H1 (cell line): Measurements from ENCODE around the gene CHRM4. TPM values are rescaled to one million over a fixed set of nuclear protein-coding genes. Genes with fewer than 3 reads are reported as not detected.

ENCODE experiments used
- CTCF ChIA-PET: fragments of 300-600 bp; sonication (Branson Sonifier 250); formaldehyde crosslinking; loops from one replicate; lab custom pipeline; 2021; ENCODE audit not compliant: partially characterized antibody; lab: Charles Lee
- POLR2A ChIA-PET: fragments of 300-600 bp; sonication (Branson Sonifier 250); formaldehyde crosslinking; loops from one replicate; lab custom pipeline; 2021; ENCODE audit warnings: inconsistent platforms; ENCODE audit not compliant: partially characterized antibody; lab: Charles Lee
- DNase-seq, 2 experiments: peaks; one replicate each; pipeline versions ENCODE4 v3.0.0 to v3.0.0-alpha.2; 2010 to 2022; ENCODE audit warnings: low spot score in 2 of 2, low read depth in 1 of 2, mixed read lengths in 1 of 2
- FAIRE-seq: peaks from 2 replicates; lab custom pipeline; 2011; peaks lifted over from hg19 to GRCh38; lab: Jason Lieb, UNC
- H2AFZ ChIP-seq: 2 replicates; pipeline ENCODE4 v1.8.1; 2012; ENCODE audit warnings: low read length, inconsistent platforms
- H2AK5ac ChIP-seq: 2 replicates; pipeline ENCODE4 v1.6.1; 2013; ENCODE audit warnings: low read depth, low read length
- H2BK120ac ChIP-seq: replicated peaks from 2 replicates; pipeline ENCODE3; 2013; ENCODE audit warnings: low read depth, low read length, inconsistent platforms
- H2BK12ac ChIP-seq: 2 replicates; pipeline ENCODE4 v1.6.1; 2013; ENCODE audit warnings: low read depth, low read length
- H2BK15ac ChIP-seq: 2 replicates; pipeline ENCODE4 v1.6.1; 2013; ENCODE audit warnings: low read length
- H2BK20ac ChIP-seq: 2 replicates; pipeline ENCODE4 v1.6.1; 2013; ENCODE audit warnings: low read length
- H2BK5ac ChIP-seq: 2 replicates; pipeline ENCODE4 v1.6.1; 2013; ENCODE audit warnings: low read depth, low read length
- H3K14ac ChIP-seq: 2 replicates; pipeline ENCODE4 v1.6.1; 2013; ENCODE audit warnings: inconsistent platforms; ENCODE audit not compliant: insufficient read length
- H3K18ac ChIP-seq: 2 replicates; pipeline ENCODE4 v1.6.1; 2013; ENCODE audit warnings: low read length; ENCODE audit errors: extremely low read depth
- H3K23ac ChIP-seq: 2 replicates; pipeline ENCODE4 v1.6.1; 2013; ENCODE audit warnings: inconsistent platforms; ENCODE audit not compliant: insufficient read length
- H3K23me2 ChIP-seq: 2 replicates; pipeline ENCODE4 v1.6.1; 2013; ENCODE audit warnings: low read depth, low read length
- H3K27ac ChIP-seq: 2 replicates; pipeline ENCODE4 v1.6.1; 2011; ENCODE audit warnings: low read depth, low read length, inconsistent platforms
- H3K27me3 ChIP-seq, 4 experiments: replicated peaks in 1 of 4; 1 replicate in 1 of 4; 2 replicates in 3 of 4; pipeline versions ENCODE4 v1.6.1 to v1.8.1; 2011 to 2013; ENCODE audit warnings: low read length in 3 of 4, mild to moderate bottlenecking in 3 of 4, inconsistent platforms in 2 of 4, mixed read lengths in 2 of 4, moderate library complexity in 1 of 4; ENCODE audit not compliant: control insufficient read depth in 3 of 4, insufficient read depth in 3 of 4; ENCODE audit errors: extremely low read depth in 1 of 4
- H3K36me3 ChIP-seq, 4 experiments: 2 replicates each; pipeline versions ENCODE4 v1.6.1 to v1.8.1; 2011 to 2013; ENCODE audit warnings: mild to moderate bottlenecking in 4 of 4, low read length in 3 of 4, moderate library complexity in 2 of 4, control low read depth in 1 of 4, inconsistent platforms in 1 of 4; ENCODE audit not compliant: insufficient read depth in 4 of 4, control insufficient read depth in 2 of 4
- H3K4ac ChIP-seq: replicated peaks from 2 replicates; pipeline ENCODE3; 2013; ENCODE audit warnings: low read length, low read depth, mixed read lengths, inconsistent platforms; ENCODE audit not compliant: insufficient read length
- H3K4me1 ChIP-seq, 4 experiments: replicated peaks in 1 of 4; 1 replicate in 1 of 4; 2 replicates in 3 of 4; pipeline versions ENCODE4 v1.6.1 to v1.8.1; 2011 to 2013; ENCODE audit warnings: low read length in 3 of 4, inconsistent platforms in 2 of 4, mixed read lengths in 1 of 4; ENCODE audit not compliant: insufficient read depth in 4 of 4, control insufficient read depth in 3 of 4
- H3K4me2 ChIP-seq, 2 experiments: 2 replicates each; pipeline versions ENCODE4 v1.6.1 to v1.8.1; 2011 to 2013; ENCODE audit warnings: low read depth in 2 of 2, low read length in 2 of 2, control low read depth in 1 of 2, inconsistent platforms in 1 of 2, mild to moderate bottlenecking in 1 of 2; ENCODE audit not compliant: insufficient read depth in 1 of 2
- H3K4me3 ChIP-seq, 4 experiments: fragments of 200-600, 300-600 bp in 1 of 4; sonication (generic), shearing (Covaris generic), sonication (Bioruptor Twin) in 1 of 4; 2 replicates each; pipeline versions ENCODE4 v1.5.1 to v1.8.1; 2011 to 2016; ENCODE audit warnings: low read length in 4 of 4, low read depth in 3 of 4, control low read depth in 2 of 4, inconsistent platforms in 2 of 4, mild to moderate bottlenecking in 2 of 4, mixed read lengths in 1 of 4, moderate library complexity in 1 of 4; ENCODE audit not compliant: insufficient read depth in 2 of 4; ENCODE audit errors: extremely low read depth in 1 of 4
- H3K56ac ChIP-seq: replicated peaks from 2 replicates; pipeline ENCODE3; 2013; ENCODE audit warnings: low read depth, mild to moderate bottlenecking, mixed read lengths, low read length, inconsistent platforms; ENCODE audit not compliant: insufficient read length
- H3K79me1 ChIP-seq: 2 replicates; pipeline ENCODE4 v1.6.1; 2013; ENCODE audit warnings: low read depth, low read length, control low read depth
- H3K79me2 ChIP-seq, 2 experiments: 2 replicates each; pipeline versions ENCODE4 v1.6.1 to v1.8.1; 2012 to 2013; ENCODE audit warnings: low read length in 2 of 2, mild to moderate bottlenecking in 2 of 2, inconsistent platforms in 1 of 2; ENCODE audit not compliant: insufficient read depth in 2 of 2, control insufficient read depth in 1 of 2
- H3K9ac ChIP-seq, 4 experiments: replicated peaks in 1 of 4; 1 replicate in 1 of 4; 2 replicates in 3 of 4; pipeline versions ENCODE4 v1.6.1 to v1.8.1; 2011 to 2013; ENCODE audit warnings: low read depth in 3 of 4, low read length in 3 of 4, control low read depth in 2 of 4, mild to moderate bottlenecking in 2 of 4, moderate library complexity in 2 of 4, inconsistent platforms in 1 of 4; ENCODE audit errors: extremely low read depth in 1 of 4
- H3K9me3 ChIP-seq, 2 experiments: 2 replicates each; pipeline versions ENCODE4 v1.6.1 to v1.8.1; 2012 to 2013; ENCODE audit warnings: mild to moderate bottlenecking in 2 of 2, moderate library complexity in 2 of 2, control low read depth in 1 of 2, inconsistent platforms in 1 of 2, low read depth in 1 of 2, low read length in 1 of 2, mixed read lengths in 1 of 2; ENCODE audit not compliant: insufficient read depth in 2 of 2
- H4K20me1 ChIP-seq, 2 experiments: replicated peaks in 1 of 2; 2 replicates each; pipeline versions ENCODE3 to v1.8.1; 2011 to 2013; ENCODE audit warnings: inconsistent platforms in 2 of 2, low read length in 2 of 2, mild to moderate bottlenecking in 1 of 2; ENCODE audit not compliant: insufficient read depth in 2 of 2, control insufficient read depth in 1 of 2
- H4K5ac ChIP-seq: 2 replicates; pipeline ENCODE4 v1.6.1; 2013; ENCODE audit warnings: low read length, low read depth, mixed read lengths, inconsistent platforms; ENCODE audit not compliant: insufficient read length
- H4K8ac ChIP-seq: 2 replicates; pipeline ENCODE4 v1.8.0; 2013; ENCODE audit warnings: mild to moderate bottlenecking, moderate library complexity, low read length, inconsistent platforms; ENCODE audit not compliant: insufficient read depth; ENCODE audit errors: extremely low read depth
- H4K91ac ChIP-seq: replicated peaks from 2 replicates; pipeline ENCODE3; 2013; ENCODE audit warnings: low read length, mixed read lengths, inconsistent platforms; ENCODE audit not compliant: insufficient read length
- ASH2L ChIP-seq: fragments of 200-600, 300-600 bp; sonication (generic); IDR thresholded peaks from one replicate; pipeline ENCODE4 v1.7.1; 2017; ENCODE audit warnings: low read length
- CBX5 ChIP-seq: fragments of 300-800, 300-1000 bp; sonication (generic); IDR thresholded peaks from 2 replicates; pipeline ENCODE4 v1.7.1; 2016; ENCODE audit warnings: antibody characterized with exemption, low read length, low read depth
- KDM5A ChIP-seq: fragments of 200-600 bp; IDR thresholded peaks from 2 replicates; pipeline ENCODE4 v1.7.1; 2012; ENCODE audit warnings: mild to moderate bottlenecking, low read length, inconsistent platforms, mixed read lengths
- MAFK ChIP-seq: IDR thresholded peaks from 2 replicates; pipeline ENCODE4 v1.6.1; 2012; ENCODE audit warnings: low read depth, mild to moderate bottlenecking, improper control_type of control experiment, low read length
- RAD21 ChIP-seq, 2 experiments: IDR thresholded peaks in 1 of 2; conservative IDR thresholded peaks in 1 of 2; 2 replicates each; pipeline ENCODE4 v1.6.1; 2011; ENCODE audit warnings: low read depth in 2 of 2, low read length in 2 of 2, improper control_type of control experiment in 1 of 2, inconsistent platforms in 1 of 2, mild to moderate bottlenecking in 1 of 2, moderate library complexity in 1 of 2
- RXRA ChIP-seq: IDR thresholded peaks from 2 replicates; pipeline ENCODE4 v1.6.1; 2011; ENCODE audit warnings: low read depth, mild to moderate bottlenecking, low read length, moderate library complexity; ENCODE audit not compliant: insufficient read depth
- SUZ12 ChIP-seq: fragments of 200-600 bp; sonication (generic); IDR thresholded peaks from 2 replicates; pipeline ENCODE4 v1.6.1; 2012; ENCODE audit warnings: mild to moderate bottlenecking, inconsistent platforms, low read length, moderate library complexity, mixed read lengths
- YY1 ChIP-seq: IDR thresholded peaks from 2 replicates; pipeline ENCODE4 v1.6.1; 2011; ENCODE audit warnings: low read depth, mild to moderate bottlenecking, low read length
- WGBS, 2 experiments: shearing (Covaris generic) in 1 of 2; methylation state at CpG; one replicate each; pipeline versions ENCODE4 v1.1.6 to v1.1.7; 2013 to 2015; ENCODE audit warnings: low lambda C conversion rate in 2 of 2, mixed read lengths in 2 of 2, inconsistent platforms in 1 of 2, low coverage in 1 of 2, missing lambda C conversion rate in 1 of 2; ENCODE audit not compliant: insufficient replicate concordance in 2 of 2, insufficient coverage in 1 of 2, insufficient read length in 1 of 2; ENCODE audit errors: extremely low coverage in 1 of 2, missing lambda C conversion rate in 1 of 2; 5-methylcytosine and 5-hydroxymethylcytosine counted together
- polyA plus RNA-seq, 7 experiments: library from polyadenylated mRNA; depleted of rRNA in 3 of 7; stranded (reverse) in 5 of 7; unstranded in 2 of 7; fragments of >200 nt in 5 of 7; fragments of 200-250 nt in 2 of 7; gene quantifications; 1 replicate in 5 of 7; 2 replicates in 1 of 7; 4 replicates in 1 of 7; pipeline versions ENCODE4 v1.2.1 to v1.2.3, GENCODE V29; 2011 to 2013; ENCODE audit warnings: missing spikeins in 2 of 7, mixed read lengths in 2 of 7
- total RNA-seq: library from RNA; stranded (reverse); fragmentation: NEBNext Ultra II Directional; extraction: Animal tissue kit (Norgen Biotek cat#: 25700); gene quantifications from 2 replicates; pipeline ENCODE4 v1.2.1, GENCODE V29; 2021
- TF ChIP-seq, protein P1 (sequence below), 3 experiments: IDR thresholded peaks; 1 replicate in 2 of 3; 2 replicates in 1 of 3; pipeline versions ENCODE4 v1.5.1 to v1.6.1; 2011; ENCODE audit warnings: low read length in 3 of 3, mild to moderate bottlenecking in 3 of 3, inconsistent platforms in 2 of 3, low read depth in 1 of 3, moderate library complexity in 1 of 3; ENCODE audit not compliant: insufficient read depth in 1 of 3; ENCODE audit errors: control extremely low read depth in 1 of 3

The CHRM4 gene
- total and polyA plus RNA-seq, 2 of the 8 experiments (the other 6 are each of a cell fraction or from before 2014, with no cell fraction given) = 1.1 to 1.3 TPM

DNA sequence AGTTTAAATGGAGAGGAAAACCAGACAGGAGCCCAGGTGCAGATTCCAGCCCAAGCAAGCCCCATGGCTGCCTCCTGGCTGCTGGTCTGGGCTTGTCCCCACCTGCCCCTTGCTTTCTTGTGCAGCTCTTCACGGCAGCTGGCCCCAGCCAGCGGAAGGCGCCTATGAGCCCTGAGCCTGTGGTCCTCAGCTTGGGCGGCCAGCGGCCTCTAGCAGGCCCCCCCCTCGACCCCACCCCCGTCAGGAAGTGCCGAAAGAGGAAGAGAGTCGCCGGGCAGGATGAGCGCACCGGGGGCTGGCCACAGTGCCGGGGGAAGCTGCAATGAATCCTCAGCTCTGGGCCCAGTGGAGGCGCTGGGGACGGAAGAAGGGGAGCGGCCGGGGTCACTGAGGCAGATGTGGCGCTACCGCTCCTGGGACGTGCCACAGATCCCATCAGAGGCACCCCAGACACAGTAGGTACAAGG, 46.4 kb downstream of the CHRM4 start:
- peak overlapping the region in 1 of 2 experiments; percentile 10; a peak in 1 of 4 replicates for H3K4me2 ChIP-seq
- POLR2A ChIA-PET = interaction anchor here (1.1 to 3.0 kb wide), 10 partner anchors 9 to 108 kb away, joined by 3 to 10 read pairs (median 4); partner anchors contain the start of gene MDK
- TF ChIP-seq MAFK = no peak
- TF ChIP-seq RAD21 (IDR thresholded peaks at IDR 0.05 in 1 of 2, conservative IDR thresholded peaks at IDR 0.05 in 1 of 2; ENCODE audit: low read depth in 2 of 2, low read length in 2 of 2) = peak; percentile 12 to 37; a peak in 2 of 4 replicates
- peak; percentile 31; the same call in 1 of the 2 replicates for TF ChIP-seq YY1
- TF ChIP-seq RXRA = no peak
- TF ChIP-seq, protein P1, sequence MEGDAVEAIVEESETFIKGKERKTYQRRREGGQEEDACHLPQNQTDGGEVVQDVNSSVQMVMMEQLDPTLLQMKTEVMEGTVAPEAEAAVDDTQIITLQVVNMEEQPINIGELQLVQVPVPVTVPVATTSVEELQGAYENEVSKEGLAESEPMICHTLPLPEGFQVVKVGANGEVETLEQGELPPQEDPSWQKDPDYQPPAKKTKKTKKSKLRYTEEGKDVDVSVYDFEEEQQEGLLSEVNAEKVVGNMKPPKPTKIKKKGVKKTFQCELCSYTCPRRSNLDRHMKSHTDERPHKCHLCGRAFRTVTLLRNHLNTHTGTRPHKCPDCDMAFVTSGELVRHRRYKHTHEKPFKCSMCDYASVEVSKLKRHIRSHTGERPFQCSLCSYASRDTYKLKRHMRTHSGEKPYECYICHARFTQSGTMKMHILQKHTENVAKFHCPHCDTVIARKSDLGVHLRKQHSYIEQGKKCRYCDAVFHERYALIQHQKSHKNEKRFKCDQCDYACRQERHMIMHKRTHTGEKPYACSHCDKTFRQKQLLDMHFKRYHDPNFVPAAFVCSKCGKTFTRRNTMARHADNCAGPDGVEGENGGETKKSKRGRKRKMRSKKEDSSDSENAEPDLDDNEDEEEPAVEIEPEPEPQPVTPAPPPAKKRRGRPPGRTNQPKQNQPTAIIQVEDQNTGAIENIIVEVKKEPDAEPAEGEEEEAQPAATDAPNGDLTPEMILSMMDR (IDR thresholded peaks at IDR 0.05; ENCODE audit: control extremely low read depth in 1 of 3, insufficient read depth in 1 of 3, low read depth in 1 of 3, low read length in 3 of 3) = peak; percentile 19 to 39 (median 35)
- TF ChIP-seq KDM5A = no peak
- no peak for TF ChIP-seq SUZ12
- TF ChIP-seq CBX5 = no peak
- TF ChIP-seq ASH2L = no peak

More for the DNA sequence above, 46.4 kb downstream of the CHRM4 start:
- peaks cover 0 to 25% of the 10 kb centered on the region in 2 experiments; a peak in 2 of 4 replicates for H3K79me2 ChIP-seq
- H2BK5ac ChIP-seq = peak overlapping the region; percentile 49; the same call in 1 of the 2 replicates
- CTCF ChIA-PET = interaction anchor here (0.6 to 44.5 kb wide), 13 partner anchors 3 to 211 kb away, joined by 3 to 1004 read pairs (median 7); partner anchors contain the start of genes CREB3L1, DGKZ and MDK
- H3K9ac ChIP-seq = no peak overlapping the region
- peak overlapping the region; percentile 56; the same call in 1 of the 2 replicates for H2AK5ac ChIP-seq
- H3K56ac ChIP-seq = no peak overlapping the region
- peak overlapping the region; percentile 96 for H4K91ac ChIP-seq
- H4K20me1 ChIP-seq = peaks cover 9 to 16% of the 10 kb centered on the region in 2 experiments
- H4K5ac ChIP-seq = no peak overlapping the region
- peaks cover 31 to 54% (median 41%) of the 10 kb centered on the region in 4 experiments for H3K4me1 ChIP-seq
- peaks cover 10% of the 10 kb centered on the region for H3K79me1 ChIP-seq
- no peak overlapping the region for H3K23ac ChIP-seq
- H3K14ac ChIP-seq = no peak overlapping the region
- peak overlapping the region; percentile 26 for H3K18ac ChIP-seq
- peak overlapping the region; percentile 99; the same call in 1 of the 2 replicates for H2BK12ac ChIP-seq
- no peak overlapping the region for H4K8ac ChIP-seq
- FAIRE-seq (no peak), DNase-seq (no peak)
- H2BK20ac ChIP-seq = peak overlapping the region; percentile 83; the same call in 1 of the 2 replicates
- no peaks in the 10 kb centered on the region for H3K9me3 ChIP-seq
- H2AFZ ChIP-seq = no peak overlapping the region
- no peaks in the 10 kb centered on the region for H3K36me3 ChIP-seq
- peaks cover 0 to 7% (median 4%) of the 10 kb centered on the region in 4 experiments; a peak in 1 of 7 replicates for H3K27me3 ChIP-seq
- peak overlapping the region; percentile 34; the same call in 1 of the 2 replicates for H3K27ac ChIP-seq
- WGBS, 2 experiments = 51% methylated on average over 18 of the region's 20 CpGs; no CpG with 5 or more reads in 1 of the 2 experiments
- H3K23me2 ChIP-seq = peaks cover 13% of the 10 kb centered on the region
- no peak overlapping the region for H3K4me3 ChIP-seq
- peak overlapping the region; percentile 48 for H2BK120ac ChIP-seq
- H3K4ac ChIP-seq = peak overlapping the region; percentile 49
- peak overlapping the region; percentile 48; the same call in 1 of the 2 replicates for H2BK15ac ChIP-seq
